ENCODE data around the gene RAPGEF5. TPM values are rescaled to one million over a fixed set of nuclear protein-coding genes. Genes with fewer than 3 reads are reported as not detected.

The RAPGEF5 gene
- total and polyA plus RNA-seq, 9 donors: 6.4 to 22.5 (median 10.4) TPM

GRCh38 chr7:22403344-22403743 is 46.4 kb upstream of the RAPGEF5 start:
- no peaks in the 10 kb centered on the region for H3K27me3 ChIP-seq
- no peaks in the 10 kb centered on the region for H3K36me3 ChIP-seq
- H3K27ac ChIP-seq: no peak overlapping the region
- DNase-seq: no peak
- no peaks in the 10 kb centered on the region for H3K4me1 ChIP-seq (ENCODE audit: insufficient read depth)
- no peak overlapping the region for H3K4me3 ChIP-seq
- TF ChIP-seq EP300 (IDR thresholded peaks at IDR 0.05) (no peak), CTCF (IDR thresholded peaks at IDR 0.05) (no peak), POLR2A (IDR thresholded peaks at IDR 0.05) (no peak)
- 89 to 91% (median 90%) methylated on average over 2 of the region's 2 CpGs for WGBS, 3 donors
- intact Hi-C loops (cut with DNase I): no loop called here
- H3K9me3 ChIP-seq: no peaks in the 10 kb centered on the region

- H3K4me1 ChIP-seq (ENCODE audit: insufficient read depth): no peaks in the 10 kb centered on the region
- TF ChIP-seq EP300 (IDR thresholded peaks at IDR 0.05): no peak
- no peak for TF ChIP-seq POLR2A (IDR thresholded peaks at IDR 0.05)
- no peak for TF ChIP-seq CTCF (IDR thresholded peaks at IDR 0.05)
- H3K36me3 ChIP-seq: no peaks in the 10 kb centered on the region
- H3K27ac ChIP-seq: no peak overlapping the region
- no peak overlapping the region for H3K4me3 ChIP-seq
- intact Hi-C loops (cut with DNase I): no loop called here
- no peak for DNase-seq
- WGBS, 3 donors: 78 to 85% (median 78%) methylated on average over 2 of the region's 2 CpGs
- no peaks in the 10 kb centered on the region for H3K9me3 ChIP-seq
- H3K27me3 ChIP-seq: no peaks in the 10 kb centered on the region
These were observed 45.3 kb upstream of the RAPGEF5 start for GRCh38 chr7:22402250-22402649.

GRCh38 chr7:22400936-22401553 is 44.1 kb upstream of the RAPGEF5 start:
- no peak for DNase-seq
- no peaks in the 10 kb centered on the region for H3K4me1 ChIP-seq (ENCODE audit: insufficient read depth)
- H3K4me3 ChIP-seq: no peak overlapping the region
- H3K27me3 ChIP-seq: no peaks in the 10 kb centered on the region
- no peaks in the 10 kb centered on the region for H3K9me3 ChIP-seq
- H3K27ac ChIP-seq: no peak overlapping the region
- no peaks in the 10 kb centered on the region for H3K36me3 ChIP-seq
- intact Hi-C loops (cut with DNase I): no loop called here
- TF ChIP-seq POLR2A (IDR thresholded peaks at IDR 0.05) (no peak), CTCF (IDR thresholded peaks at IDR 0.05) (no peak), EP300 (IDR thresholded peaks at IDR 0.05) (no peak)
- WGBS, 3 donors: 83 to 89% (median 88%) methylated on average over 3 of the region's 3 CpGs

GRCh38 chr7:22400150-22400814 is 43.3 kb upstream of the RAPGEF5 start:
- 74 to 90% (median 74%) methylated on average over 10 of the region's 10 CpGs for WGBS, 3 donors
- Histone ChIP-seq H3K27ac (no peak overlapping the region), H3K4me3 (no peak overlapping the region), H3K4me1 (ENCODE audit: insufficient read depth) (no peaks in the 10 kb centered on the region), H3K27me3 (no peaks in the 10 kb centered on the region), H3K9me3 (no peaks in the 10 kb centered on the region), H3K36me3 (no peaks in the 10 kb centered on the region)
- no peak for DNase-seq
- TF ChIP-seq CTCF (IDR thresholded peaks at IDR 0.05): no peak
- no peak for TF ChIP-seq EP300 (IDR thresholded peaks at IDR 0.05)
- TF ChIP-seq POLR2A (IDR thresholded peaks at IDR 0.05): no peak
- intact Hi-C loops (cut with DNase I): no loop called here
